ENCODE data around the gene NOX5.
A peak's percentile ranks its signal among the peaks of the same experiment; 100 is the strongest.

NOX5 gene

GRCh38 chr15:69021895-69022294, 7.4 kb downstream of the NOX5 start:
- no peak for DNase-seq

GRCh38 chr15:69025320-69025719, 10.8 kb downstream of the NOX5 start:
- no peak for DNase-seq

GRCh38 chr15:69026355-69026754, 11.9 kb downstream of the NOX5 start:
- no peak for DNase-seq

- no peak for DNase-seq
These were observed 13.6 kb downstream of the NOX5 start for GRCh38 chr15:69027976-69028518.

DNA sequence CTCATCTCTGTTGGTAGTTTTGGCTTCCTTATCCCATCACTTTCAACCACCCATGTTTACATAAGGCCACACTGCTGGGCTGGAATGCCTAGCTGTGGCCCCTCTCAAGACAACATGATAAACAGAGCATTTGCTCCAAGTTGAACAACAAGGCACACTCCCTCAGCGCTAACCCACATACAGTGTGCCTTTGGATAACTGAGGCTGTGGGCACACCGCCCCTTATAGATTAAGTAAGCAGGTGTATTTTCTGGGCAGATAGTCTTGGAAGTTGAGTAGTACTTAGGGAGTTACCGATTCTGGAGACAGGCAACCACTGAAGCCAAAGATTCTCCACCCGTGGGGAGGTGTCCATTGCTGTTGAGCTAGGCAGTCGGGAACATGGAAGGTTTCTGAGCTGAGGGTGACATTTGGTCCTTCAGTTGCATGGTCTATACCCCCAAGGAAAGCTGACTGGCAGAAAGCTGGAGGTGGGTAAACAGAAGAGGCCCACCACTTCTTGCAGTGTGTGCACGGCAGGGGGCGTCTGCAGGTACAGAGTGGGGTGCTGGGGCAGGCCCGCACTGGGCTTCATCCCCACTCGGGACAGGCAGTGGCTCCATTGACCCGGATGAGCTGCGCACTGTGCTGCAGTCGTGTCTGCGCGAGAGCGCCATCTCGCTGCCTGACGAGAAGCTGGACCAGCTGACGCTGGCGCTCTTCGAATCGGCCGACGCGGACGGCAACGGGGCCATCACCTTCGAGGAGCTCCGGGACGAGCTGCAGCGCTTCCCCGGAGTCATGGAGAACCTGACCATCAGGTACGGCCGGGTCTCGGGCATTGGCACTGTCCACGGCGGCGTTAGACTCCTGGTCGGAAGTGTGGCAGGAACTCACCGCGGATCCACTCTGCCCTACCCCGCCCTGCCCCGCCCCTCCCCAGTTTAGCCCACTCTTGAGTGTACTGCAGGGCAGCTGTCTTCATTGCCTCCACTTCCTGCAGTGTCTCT, 16.8 kb downstream of the NOX5 start:
- DNase-seq = peak; percentile 34 to 76 (median 54)

DNA sequence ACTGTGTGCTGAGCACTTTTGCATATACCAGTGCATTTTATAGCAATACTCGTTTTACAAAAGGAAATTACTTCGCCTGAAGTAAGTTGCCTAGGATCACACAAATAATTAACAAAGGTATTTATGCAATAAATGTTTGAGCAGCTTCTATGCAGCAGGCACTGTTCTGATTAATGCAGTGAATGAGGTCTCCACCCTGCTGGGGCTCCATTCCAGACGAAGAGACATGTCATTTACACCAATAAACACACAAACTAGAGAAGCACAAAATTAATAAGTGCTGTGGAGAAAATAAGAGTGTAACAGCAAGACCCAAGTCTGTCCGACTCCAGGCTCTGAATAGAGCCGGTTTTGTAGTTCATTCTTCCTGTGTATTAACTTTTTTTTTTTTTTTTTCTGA, 17.5 kb downstream of the NOX5 start:
- no peak for DNase-seq

DNA sequence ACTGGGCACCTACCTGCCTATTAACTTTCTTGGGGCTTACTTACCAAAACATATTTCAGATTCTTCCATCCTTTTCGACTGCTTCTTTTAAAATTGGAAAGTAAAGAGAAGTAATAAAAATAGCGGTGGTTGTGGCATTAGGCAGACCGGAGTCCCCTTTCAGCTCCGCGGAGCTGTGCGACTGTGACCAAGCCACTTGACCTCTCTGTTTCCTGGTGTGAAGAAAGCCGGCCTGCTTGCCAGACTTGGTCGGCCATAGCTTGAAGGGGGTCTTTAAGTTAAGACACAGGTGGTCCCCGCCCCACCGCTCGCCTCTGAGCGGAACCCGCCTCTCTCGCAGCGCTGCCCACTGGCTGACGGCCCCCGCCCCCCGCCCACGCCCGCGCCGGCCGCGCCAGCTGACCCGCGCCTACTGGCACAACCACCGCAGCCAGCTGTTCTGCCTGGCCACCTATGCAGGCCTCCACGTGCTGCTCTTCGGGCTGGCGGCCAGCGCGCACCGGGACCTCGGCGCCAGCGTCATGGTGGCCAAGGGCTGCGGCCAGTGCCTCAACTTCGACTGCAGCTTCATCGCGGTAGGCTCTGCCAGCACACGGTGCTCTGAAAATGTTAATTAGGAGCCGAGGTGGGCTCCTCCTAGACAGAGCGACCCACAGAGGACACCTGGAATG, 18.3 kb downstream of the NOX5 start:
- no peak for DNase-seq

GRCh38 chr15:69034352-69034751, 19.9 kb downstream of the NOX5 start:
- peak in 1 of 4 experiments; percentile 11 for DNase-seq

GRCh38 chr15:69035205-69035917, 20.9 kb downstream of the NOX5 start:
- peak in 1 of 4 experiments; percentile 33 for DNase-seq

GRCh38 chr15:69035918-69036258, 21.4 kb downstream of the NOX5 start:
- DNase-seq = no peak

- no peak for DNase-seq
These were observed 22.3 kb downstream of the NOX5 start for GRCh38 chr15:69036826-69037225.

GRCh38 chr15:69037482-69037881, 23.0 kb downstream of the NOX5 start:
- no peak for DNase-seq

DNA sequence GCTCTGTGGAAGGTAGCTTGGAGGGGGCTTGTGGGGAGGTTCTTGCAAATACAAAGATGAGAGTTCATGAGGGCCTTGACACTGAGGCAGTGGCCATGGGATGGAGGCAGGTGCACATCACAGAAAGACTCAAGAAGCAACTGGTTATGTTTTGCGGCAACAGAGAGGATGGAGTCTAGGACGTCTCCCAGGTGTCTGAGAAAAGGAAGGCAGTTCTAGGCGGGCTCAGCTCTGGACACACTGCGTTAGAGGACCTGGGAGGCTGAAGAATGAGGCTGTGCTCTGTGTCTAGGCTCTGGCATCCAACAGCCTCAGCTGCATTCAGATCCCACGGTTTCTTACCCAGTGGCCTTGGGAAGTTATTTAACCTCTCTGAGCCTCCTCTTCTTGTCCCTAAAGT, 23.5 kb downstream of the NOX5 start:
- DNase-seq = no peak

- no peak for DNase-seq
These were observed 24.0 kb downstream of the NOX5 start for GRCh38 chr15:69038508-69038907.

DNA sequence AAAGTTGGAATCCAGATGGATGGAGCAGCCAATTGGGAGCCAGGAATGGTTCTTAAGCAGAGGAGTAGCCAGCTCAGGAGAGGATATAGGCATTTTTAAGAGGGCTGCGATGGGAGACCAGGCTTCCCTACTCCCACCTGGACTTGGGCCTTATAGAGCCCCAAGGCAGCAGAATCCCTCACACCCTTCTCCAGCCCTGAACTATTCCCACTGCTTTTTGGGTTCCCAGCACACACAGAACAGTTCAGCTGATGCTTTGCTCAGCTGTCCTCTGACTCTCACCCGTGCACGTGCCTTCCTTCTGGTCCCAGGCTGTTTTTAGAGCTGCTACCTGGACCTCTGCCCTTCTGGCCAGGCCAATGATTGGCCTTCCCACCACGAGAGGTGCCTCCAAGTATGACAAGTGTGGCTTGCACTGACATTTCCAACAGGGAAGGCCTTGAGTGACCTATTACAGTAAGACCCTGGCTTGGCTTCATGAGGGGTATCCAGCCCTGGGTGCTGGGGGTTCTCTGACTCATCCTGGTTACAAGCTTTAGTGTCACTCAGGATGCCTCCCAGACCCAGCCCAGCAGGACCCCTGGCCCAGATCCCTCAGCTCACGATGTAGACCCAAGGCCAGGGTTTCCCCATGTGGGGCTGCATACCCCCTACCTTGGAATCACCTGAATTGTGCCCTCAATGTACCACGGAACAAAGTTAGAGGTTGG, 25.2 kb downstream of the NOX5 start:
- no peak for DNase-seq

GRCh38 chr15:69042531-69042930, 28.0 kb downstream of the NOX5 start:
- no peak for DNase-seq

DNA sequence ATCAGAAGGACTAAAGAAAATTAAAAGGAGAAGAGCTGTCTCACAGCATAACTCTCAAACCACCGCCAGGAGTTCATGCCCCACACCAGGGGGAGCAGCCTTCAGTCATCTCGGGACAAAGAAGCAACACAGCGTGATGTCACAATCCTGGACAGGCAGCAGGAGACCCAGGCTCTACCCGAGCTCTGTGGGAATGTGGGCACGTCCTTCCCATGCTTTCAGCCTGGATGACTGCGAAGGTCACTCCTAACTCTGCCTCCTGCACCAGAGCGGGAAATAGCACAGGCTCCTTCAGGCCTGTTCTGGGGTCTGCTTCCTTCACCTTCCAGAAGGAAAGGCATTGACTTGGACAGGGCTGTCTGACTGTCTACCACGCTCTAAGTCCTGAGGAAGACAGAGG, 31.3 kb downstream of the NOX5 start:
- DNase-seq = no peak

DNA sequence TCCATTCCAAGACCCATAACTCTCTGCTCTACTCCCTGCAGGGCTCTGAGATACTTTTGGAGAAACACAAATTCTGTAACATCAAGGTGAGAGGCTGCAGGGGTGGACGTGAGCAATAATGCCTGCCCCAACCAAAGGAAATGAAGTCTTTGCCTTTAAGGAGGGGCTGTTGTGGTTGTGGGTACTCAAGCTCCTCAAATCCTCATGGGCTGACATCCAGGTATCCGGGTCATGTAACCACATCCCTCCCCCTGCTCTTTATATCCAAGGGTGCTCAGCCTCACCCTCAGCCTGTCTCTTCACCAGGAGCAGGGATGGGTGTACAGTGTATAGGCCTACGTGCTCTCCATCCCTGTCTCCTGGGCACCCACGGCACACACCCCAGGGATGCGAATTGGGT, 32.3 kb downstream of the NOX5 start:
- no peak for DNase-seq

- DNase-seq = no peak
These were observed 35.5 kb downstream of the NOX5 start for GRCh38 chr15:69049976-69050375.

DNA sequence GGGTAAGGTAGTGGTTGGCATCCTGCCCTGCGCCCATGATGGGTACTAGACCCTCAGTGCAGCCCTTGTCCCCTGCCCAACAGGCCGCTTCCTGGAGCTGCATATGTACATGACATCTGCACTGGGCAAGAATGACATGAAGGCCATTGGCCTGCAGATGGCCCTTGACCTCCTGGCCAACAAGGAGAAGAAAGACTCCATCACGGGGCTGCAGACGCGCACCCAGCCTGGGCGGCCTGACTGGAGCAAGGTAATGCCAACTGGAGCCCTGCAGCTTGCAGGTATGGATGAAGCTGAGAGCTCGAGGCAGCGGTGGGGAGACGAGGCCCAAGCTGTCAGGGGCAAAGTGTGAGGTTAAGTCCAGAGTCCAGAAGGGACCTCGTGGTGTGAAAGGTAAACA, 40.8 kb downstream of the NOX5 start:
- no peak for DNase-seq

GRCh38 chr15:69056365-69056764, 41.9 kb downstream of the NOX5 start:
- DNase-seq = no peak

- DNase-seq = peak; percentile 87 to 93 (median 93)
These were observed 44.5 kb downstream of the NOX5 start for GRCh38 chr15:69058830-69059556.
